ENCODE results near the gene VTI1A.

- TF ChIP-seq TOE1 (CRISPR knock-in tag; IDR thresholded peaks at IDR 0.05) (peak; percentile 76; the same call in 1 of the 2 replicates), NR3C1 (CRISPR knock-in tag; IDR thresholded peaks at IDR 0.05) (no peak)
Observed at GRCh38 chr10:112728118-112728883, 281.3 kb downstream of the VTI1A start.

Data from HepG2 (cell line).